ENCODE results near the gene XRCC1.
"Not testable (repeated sequence)": the region's sequence is repeated elsewhere in the genome, so short reads cannot be mapped to it uniquely, and the experiment has no call there.

Gene XRCC1

DNA sequence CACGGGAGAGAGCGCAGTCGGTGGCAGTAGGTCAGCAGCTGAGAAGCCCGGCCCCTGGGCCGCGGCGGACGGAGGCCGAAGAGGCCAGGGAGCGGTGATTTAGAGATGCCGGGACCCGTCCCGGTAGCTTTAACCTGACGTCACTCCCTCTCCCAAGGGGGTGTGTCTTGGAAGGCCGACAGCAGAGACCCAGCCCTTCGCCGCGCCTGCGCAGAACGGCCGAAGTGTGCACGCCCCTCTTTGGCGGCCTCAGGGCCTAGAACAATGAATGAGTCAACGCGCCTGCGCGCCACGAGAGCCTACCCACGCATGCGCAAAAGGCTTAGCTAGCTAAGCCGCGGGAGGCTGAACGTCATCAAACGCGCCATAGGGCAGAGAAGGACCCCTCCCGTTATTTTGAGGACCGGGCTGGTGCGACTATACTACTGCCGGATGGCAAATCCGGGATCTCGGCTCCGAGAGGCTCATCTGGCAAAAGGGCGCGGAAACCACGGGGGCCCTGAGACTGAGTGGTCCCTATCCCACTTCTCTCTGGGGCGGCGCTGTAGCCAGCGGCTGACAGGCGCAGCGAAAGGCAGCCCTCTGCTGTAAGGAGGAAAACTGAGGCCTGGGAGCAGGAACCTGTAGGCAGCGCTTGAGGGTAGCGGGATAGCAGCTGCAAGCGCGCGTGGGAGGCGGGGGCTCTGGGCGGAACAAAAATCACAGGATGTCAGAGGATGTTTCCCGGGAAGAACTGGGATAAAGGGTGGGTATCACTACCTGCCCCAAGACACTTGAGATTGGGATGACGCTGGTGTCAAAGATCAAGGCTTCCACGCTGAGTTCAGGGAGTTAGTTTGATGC, 20.9 kb upstream of the XRCC1 start, which contains the start of the genes IRGQ and ZNF576:
TSS of gene IRGQ (minus strand) at position 136 of the 843 bp plus-strand sequence. CDS start 796 bp downstream, outside the sequence.
TSS of gene ZNF576 (plus strand) at position 597 of the 843 bp plus-strand sequence. CDS start 514 bp downstream, outside the sequence.
- peak; percentile 87 to 98 for DNase-seq (ENCODE audit: low read depth in 1 of 2, low spot score in 1 of 2)
- TF ChIP-seq JUND (IDR thresholded peaks at IDR 0.05; ENCODE audit: low read depth) = no peak
- in situ Hi-C loops (cut with HindIII; ENCODE audit: low pct_unique_long_range_greater_than_20kb, low sequenced_read_pairs) = no loop called here

DNA sequence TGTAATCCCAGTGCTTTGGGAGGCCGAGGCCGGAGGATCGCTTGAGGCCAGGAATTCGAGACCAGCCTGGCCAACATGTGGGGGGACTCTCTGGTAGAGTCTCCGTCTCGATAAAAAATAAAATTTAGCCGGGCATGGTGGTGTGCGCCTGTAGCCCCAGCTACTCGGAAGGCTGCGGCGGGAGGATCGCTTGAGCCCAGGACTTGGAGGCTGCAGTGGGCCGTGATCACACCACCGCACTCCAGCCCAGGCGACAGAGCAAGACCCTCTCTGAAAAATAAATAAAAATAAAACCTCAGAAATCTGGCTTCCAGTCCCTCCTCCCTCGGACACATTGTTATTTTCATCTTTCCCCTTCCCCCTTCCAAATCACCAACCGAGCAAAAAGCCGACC, 20.3 kb upstream of the XRCC1 start:
- TF ChIP-seq JUND (IDR thresholded peaks at IDR 0.05; ENCODE audit: low read depth) = no peak
- DNase-seq (ENCODE audit: low read depth in 1 of 2, low spot score in 1 of 2) = no peak
- in situ Hi-C loops (cut with HindIII; ENCODE audit: low pct_unique_long_range_greater_than_20kb, low sequenced_read_pairs) = no loop called here

GRCh38 chr19:43594710-43595604, 19.6 kb upstream of the XRCC1 start:
- no peak for TF ChIP-seq JUND (IDR thresholded peaks at IDR 0.05; ENCODE audit: low read depth)
- in situ Hi-C loops (cut with HindIII; ENCODE audit: low pct_unique_long_range_greater_than_20kb, low sequenced_read_pairs) = no loop called here
- DNase-seq (ENCODE audit: low read depth in 1 of 2, low spot score in 1 of 2) = peak in 1 of 2 experiments; percentile 63

DNA sequence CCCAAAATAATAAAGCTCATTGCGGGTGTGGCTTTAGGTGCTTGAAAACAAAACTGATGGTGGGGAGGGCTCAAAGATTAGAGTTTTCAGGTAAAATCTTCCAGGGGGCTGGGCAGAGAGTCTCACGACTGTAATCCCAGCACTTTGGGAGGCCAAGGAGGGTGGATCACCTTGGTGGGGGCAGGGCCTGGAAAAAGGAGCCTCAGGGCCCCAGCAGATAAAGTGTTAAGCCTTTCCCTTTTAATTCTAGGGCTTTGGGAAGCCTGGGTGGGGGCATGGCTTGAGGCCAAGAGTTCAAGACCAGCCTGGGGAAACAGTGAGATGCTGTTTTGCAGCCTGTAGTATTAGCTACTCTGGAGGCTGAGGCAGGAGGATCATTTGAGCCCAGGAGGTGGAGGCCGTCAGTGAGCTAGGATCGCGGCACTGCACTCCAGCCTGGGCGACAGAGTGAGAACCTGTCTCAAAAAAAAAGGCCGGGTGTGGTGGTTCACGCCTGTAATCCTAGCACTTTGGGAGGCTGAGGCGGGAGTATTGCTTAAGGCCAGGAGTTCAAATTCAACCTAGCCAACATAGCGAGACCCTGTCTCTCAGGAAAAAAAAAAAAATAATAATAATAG, 18.9 kb upstream of the XRCC1 start:
- in situ Hi-C loops (cut with HindIII; ENCODE audit: low pct_unique_long_range_greater_than_20kb, low sequenced_read_pairs) = no loop called here
- no peak for DNase-seq (ENCODE audit: low read depth in 1 of 2, low spot score in 1 of 2)
- TF ChIP-seq JUND (IDR thresholded peaks at IDR 0.05; ENCODE audit: low read depth) = no peak

DNA sequence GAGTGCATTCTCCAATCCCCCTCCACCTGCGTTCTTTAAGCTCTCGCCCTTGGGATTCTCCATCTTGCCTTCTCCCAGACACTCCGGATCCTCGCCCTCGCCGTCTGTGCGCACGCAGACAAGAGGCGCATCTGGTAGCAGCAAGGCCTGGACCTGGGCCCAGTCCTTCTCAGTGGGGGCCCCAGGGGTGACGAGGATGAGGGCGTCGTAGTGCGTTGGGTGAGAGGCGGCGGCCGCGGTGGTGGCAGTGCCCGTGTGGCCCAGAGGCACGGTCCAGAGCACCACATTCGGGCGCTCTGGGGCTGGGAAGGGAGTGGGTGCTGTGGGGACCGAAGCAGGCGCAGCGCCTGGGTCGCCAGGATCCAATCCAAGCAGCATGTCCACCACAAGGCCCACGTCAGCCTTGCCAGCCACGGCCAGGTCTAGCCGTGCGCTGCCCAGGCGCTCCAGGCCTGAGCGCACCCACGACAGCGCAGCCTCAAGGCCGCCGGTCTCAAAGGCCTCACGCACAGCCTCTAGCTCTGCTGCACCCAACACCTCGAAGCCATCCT, 17.5 kb upstream of the XRCC1 start:
- no peak for TF ChIP-seq JUND (IDR thresholded peaks at IDR 0.05; ENCODE audit: low read depth)
- DNase-seq (ENCODE audit: low read depth in 1 of 2, low spot score in 1 of 2) = no peak
- in situ Hi-C loops (cut with HindIII; ENCODE audit: low pct_unique_long_range_greater_than_20kb, low sequenced_read_pairs) = no loop called here

GRCh38 chr19:43591904-43592772, 16.8 kb upstream of the XRCC1 start:
- in situ Hi-C loops (cut with HindIII; ENCODE audit: low pct_unique_long_range_greater_than_20kb, low sequenced_read_pairs) = no loop called here
- DNase-seq (ENCODE audit: low read depth in 1 of 2, low spot score in 1 of 2) = no peak
- TF ChIP-seq JUND (IDR thresholded peaks at IDR 0.05; ENCODE audit: low read depth) = no peak

DNA sequence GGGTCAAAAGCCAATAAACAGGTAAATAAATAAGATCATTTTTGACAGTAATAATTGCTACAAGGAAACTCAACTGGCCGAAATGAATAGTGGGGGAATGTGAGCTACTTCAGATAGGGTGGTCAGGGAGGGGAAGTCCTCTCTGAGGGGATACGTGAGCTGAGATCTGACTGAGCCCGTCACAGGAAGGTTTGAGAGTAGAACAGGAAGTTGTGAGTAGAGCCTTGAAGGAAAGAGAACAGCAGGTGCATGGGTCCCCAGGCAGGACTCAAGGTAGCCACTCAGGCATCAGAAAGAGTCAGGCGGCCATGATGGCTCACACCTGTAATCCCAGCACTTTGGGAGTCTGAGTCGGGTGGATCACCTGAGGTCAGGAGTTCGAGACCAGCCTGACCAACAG, 14.4 kb upstream of the XRCC1 start:
- in situ Hi-C loops (cut with HindIII; ENCODE audit: low pct_unique_long_range_greater_than_20kb, low sequenced_read_pairs) = no loop called here
- no peak for DNase-seq (ENCODE audit: low read depth in 1 of 2, low spot score in 1 of 2)
- TF ChIP-seq JUND (IDR thresholded peaks at IDR 0.05; ENCODE audit: low read depth) = no peak

- no peak for TF ChIP-seq JUND (IDR thresholded peaks at IDR 0.05; ENCODE audit: low read depth)
- DNase-seq (ENCODE audit: low read depth in 1 of 2, low spot score in 1 of 2) = no peak
- in situ Hi-C loops (cut with HindIII; ENCODE audit: low pct_unique_long_range_greater_than_20kb, low sequenced_read_pairs) = no loop called here
These were observed 13.9 kb upstream of the XRCC1 start for GRCh38 chr19:43589277-43589676.

- in situ Hi-C loops (cut with HindIII; ENCODE audit: low pct_unique_long_range_greater_than_20kb, low sequenced_read_pairs); DNase-seq (ENCODE audit: low read depth in 1 of 2, low spot score in 1 of 2): not testable (repeated sequence)
These were observed 11.7 kb upstream of the XRCC1 start for GRCh38 chr19:43587029-43587428.

GRCh38 chr19:43586346-43586745, 11.0 kb upstream of the XRCC1 start:
- no peak for TF ChIP-seq JUND (IDR thresholded peaks at IDR 0.05; ENCODE audit: low read depth)
- peak in 1 of 2 experiments; percentile 58 for DNase-seq (ENCODE audit: low read depth in 1 of 2, low spot score in 1 of 2)
- in situ Hi-C loops (cut with HindIII; ENCODE audit: low pct_unique_long_range_greater_than_20kb, low sequenced_read_pairs) = no loop called here

GRCh38 chr19:43584484-43584883, 9.2 kb upstream of the XRCC1 start:
- in situ Hi-C loops (cut with HindIII; ENCODE audit: low pct_unique_long_range_greater_than_20kb, low sequenced_read_pairs) = no loop called here
- no peak for DNase-seq (ENCODE audit: low read depth in 1 of 2, low spot score in 1 of 2)
- no peak for TF ChIP-seq JUND (IDR thresholded peaks at IDR 0.05; ENCODE audit: low read depth)
